ENCODE data around the gene KCNS3.

The KCNS3 gene

DNA sequence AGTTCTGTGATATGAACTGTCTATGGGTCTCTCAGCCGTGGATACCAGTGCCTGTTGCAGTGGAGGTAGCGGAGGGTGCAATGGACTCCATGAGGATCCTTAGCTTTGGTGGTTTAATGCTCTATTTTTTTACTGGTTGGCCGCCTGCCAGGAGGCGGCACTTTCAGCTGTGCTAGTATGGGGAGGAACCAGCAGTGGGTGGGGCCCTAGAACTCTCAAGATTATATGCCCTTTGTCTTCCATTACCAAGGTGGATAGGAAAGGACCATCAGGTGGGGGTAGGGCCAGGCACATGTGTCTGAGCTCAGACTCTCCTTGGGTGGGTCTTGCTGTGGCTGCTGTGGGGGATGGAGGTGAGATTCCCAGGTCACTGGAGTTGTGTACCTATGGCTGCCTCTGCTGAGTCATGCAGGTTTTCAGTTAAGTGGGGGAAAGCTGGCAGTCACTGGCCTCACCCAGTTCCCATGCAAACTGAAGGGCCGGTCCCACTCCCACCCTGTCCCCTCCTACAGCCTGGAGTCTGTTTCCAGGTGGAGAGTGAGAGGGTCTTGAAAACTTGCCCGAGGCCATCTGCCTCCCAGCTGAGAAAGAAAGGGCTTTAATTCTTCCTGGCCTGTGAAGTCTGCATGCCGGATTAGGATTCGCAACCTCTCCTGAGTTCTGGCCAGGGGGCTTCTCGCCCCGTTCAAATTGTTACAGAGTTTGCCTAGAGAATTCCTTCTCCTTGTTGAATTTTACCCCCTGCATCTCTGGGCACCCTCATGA lies 14.5 kb downstream of the KCNS3 start:
- no peak for DNase-seq (ENCODE audit: extremely low spot score)
- POLR2A ChIA-PET, result no interaction called here
- TF ChIP-seq TARDBP (IDR thresholded peaks at IDR 0.05) (no peak), NFRKB (IDR thresholded peaks at IDR 0.05) (no peak), SP1 (IDR thresholded peaks at IDR 0.05) (no peak), ARNT (IDR thresholded peaks at IDR 0.05) (no peak), HDGF (IDR thresholded peaks at IDR 0.05; ENCODE audit: borderline replicate concordance) (no peak), ZNF384 (IDR thresholded peaks at IDR 0.05) (no peak), FOXM1 (IDR thresholded peaks at IDR 0.05; ENCODE audit: borderline replicate concordance) (no peak), SUZ12 (IDR thresholded peaks at IDR 0.05) (no peak), ELF4 (IDR thresholded peaks at IDR 0.05) (no peak), BHLHE40 (IDR thresholded peaks at IDR 0.05; ENCODE audit: borderline replicate concordance) (no peak), FOXA1 (IDR thresholded peaks at IDR 0.05) (no peak), LEF1 (IDR thresholded peaks at IDR 0.05; ENCODE audit: borderline replicate concordance) (no peak), FOXK2 (IDR thresholded peaks at IDR 0.05) (no peak), CTBP1 (IDR thresholded peaks at IDR 0.05; ENCODE audit: borderline replicate concordance) (no peak), L3MBTL2 (conservative IDR thresholded peaks at IDR 0.05) (no peak)
- TF ChIP-seq, protein P1, sequence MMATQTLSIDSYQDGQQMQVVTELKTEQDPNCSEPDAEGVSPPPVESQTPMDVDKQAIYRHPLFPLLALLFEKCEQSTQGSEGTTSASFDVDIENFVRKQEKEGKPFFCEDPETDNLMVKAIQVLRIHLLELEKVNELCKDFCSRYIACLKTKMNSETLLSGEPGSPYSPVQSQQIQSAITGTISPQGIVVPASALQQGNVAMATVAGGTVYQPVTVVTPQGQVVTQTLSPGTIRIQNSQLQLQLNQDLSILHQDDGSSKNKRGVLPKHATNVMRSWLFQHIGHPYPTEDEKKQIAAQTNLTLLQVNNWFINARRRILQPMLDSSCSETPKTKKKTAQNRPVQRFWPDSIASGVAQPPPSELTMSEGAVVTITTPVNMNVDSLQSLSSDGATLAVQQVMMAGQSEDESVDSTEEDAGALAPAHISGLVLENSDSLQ (IDR thresholded peaks at IDR 0.05), result no peak
- CTCF ChIA-PET, result no interaction called here

DNA sequence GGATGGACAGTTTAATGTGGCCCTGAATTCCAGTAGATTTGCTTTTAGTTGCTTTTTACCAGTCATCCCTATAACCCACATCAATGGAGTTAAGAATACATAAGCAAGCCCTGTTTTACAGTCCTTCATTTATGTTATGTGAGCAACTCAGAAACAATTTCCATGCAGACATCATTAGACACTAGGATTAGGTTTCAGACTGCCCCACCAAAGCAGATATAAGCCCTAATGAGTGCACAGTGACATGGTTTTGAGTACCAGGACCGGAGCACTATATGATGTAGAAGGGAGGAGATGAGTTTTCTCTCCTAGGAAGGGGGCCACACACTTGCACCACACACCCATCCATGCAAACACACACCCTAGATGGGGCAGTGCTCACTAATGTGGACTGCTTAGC lies 15.5 kb downstream of the KCNS3 start:
- POLR2A ChIA-PET, result no interaction called here

DNA sequence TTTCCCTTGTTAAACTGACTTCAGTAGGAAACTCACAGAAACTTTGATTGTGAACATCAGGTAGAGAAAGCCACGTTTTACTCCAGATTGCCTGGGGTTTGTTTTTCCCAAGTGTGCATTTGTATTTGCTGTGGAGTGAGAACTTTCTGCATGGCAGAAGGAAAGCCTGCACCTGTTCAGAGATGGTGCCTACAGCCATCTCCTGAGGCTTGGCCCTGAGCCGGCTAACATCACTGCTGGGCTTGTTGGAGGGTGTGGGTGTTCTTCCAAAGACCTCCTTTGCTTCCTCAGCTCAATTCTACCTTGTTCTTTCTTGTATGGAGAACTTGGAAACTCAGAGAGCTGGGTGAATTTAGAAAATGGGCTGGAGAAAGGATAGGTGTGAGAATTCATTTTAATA lies 16.1 kb downstream of the KCNS3 start:
- CTCF ChIA-PET, result no interaction called here
- POLR2A ChIA-PET, result no interaction called here
- TF ChIP-seq, protein P1 (IDR thresholded peaks at IDR 0.05), result no peak
- TF ChIP-seq FOXK2 (IDR thresholded peaks at IDR 0.05) (no peak), CTBP1 (IDR thresholded peaks at IDR 0.05; ENCODE audit: borderline replicate concordance) (no peak), BHLHE40 (IDR thresholded peaks at IDR 0.05; ENCODE audit: borderline replicate concordance) (no peak), ELF4 (IDR thresholded peaks at IDR 0.05) (no peak), SUZ12 (IDR thresholded peaks at IDR 0.05) (no peak), SP1 (IDR thresholded peaks at IDR 0.05) (no peak), L3MBTL2 (conservative IDR thresholded peaks at IDR 0.05) (no peak), FOXM1 (IDR thresholded peaks at IDR 0.05; ENCODE audit: borderline replicate concordance) (no peak), HDGF (IDR thresholded peaks at IDR 0.05; ENCODE audit: borderline replicate concordance) (no peak), LEF1 (IDR thresholded peaks at IDR 0.05; ENCODE audit: borderline replicate concordance) (no peak), TARDBP (IDR thresholded peaks at IDR 0.05) (no peak)
- no peak for DNase-seq (ENCODE audit: extremely low spot score)

More for the DNA sequence above, 15.5 kb downstream of the KCNS3 start:
- no peak for DNase-seq (ENCODE audit: extremely low spot score)
- CTCF ChIA-PET, result no interaction called here
- TF ChIP-seq L3MBTL2 (conservative IDR thresholded peaks at IDR 0.05) (no peak), FOXM1 (IDR thresholded peaks at IDR 0.05; ENCODE audit: borderline replicate concordance) (no peak), BHLHE40 (IDR thresholded peaks at IDR 0.05; ENCODE audit: borderline replicate concordance) (no peak), TARDBP (IDR thresholded peaks at IDR 0.05) (no peak), CTBP1 (IDR thresholded peaks at IDR 0.05; ENCODE audit: borderline replicate concordance) (no peak), SUZ12 (IDR thresholded peaks at IDR 0.05) (no peak)
- TF ChIP-seq, protein P1 (IDR thresholded peaks at IDR 0.05), result no peak

DNA sequence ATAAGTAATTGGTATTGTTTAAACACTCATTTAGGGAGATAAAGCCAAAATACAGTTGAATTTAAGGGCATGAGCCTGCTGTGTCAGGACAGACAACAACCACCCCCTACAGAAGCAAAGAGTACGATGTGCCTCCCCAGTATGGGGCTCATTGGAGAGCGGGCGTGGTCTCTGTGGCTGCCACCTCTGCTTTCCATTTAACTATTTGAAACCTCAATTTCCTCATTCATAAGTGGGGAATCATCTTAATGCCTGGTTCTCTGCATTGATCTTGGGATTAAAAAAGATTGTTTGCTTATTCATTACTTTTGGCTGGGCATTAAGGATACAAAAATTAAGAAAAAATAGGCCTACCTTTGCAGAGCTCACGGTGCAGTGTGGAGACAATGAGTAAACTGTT lies 21.4 kb downstream of the KCNS3 start:
- TF ChIP-seq L3MBTL2 (conservative IDR thresholded peaks at IDR 0.05), result no peak
- no peak for TF ChIP-seq FOXK2 (IDR thresholded peaks at IDR 0.05)
- no peak for TF ChIP-seq SP1 (IDR thresholded peaks at IDR 0.05)
- TF ChIP-seq, protein P1 (IDR thresholded peaks at IDR 0.05), result no peak
- ChIA-PET CTCF (no interaction called here), POLR2A (no interaction called here)
- no peak for DNase-seq (ENCODE audit: extremely low spot score)

DNA sequence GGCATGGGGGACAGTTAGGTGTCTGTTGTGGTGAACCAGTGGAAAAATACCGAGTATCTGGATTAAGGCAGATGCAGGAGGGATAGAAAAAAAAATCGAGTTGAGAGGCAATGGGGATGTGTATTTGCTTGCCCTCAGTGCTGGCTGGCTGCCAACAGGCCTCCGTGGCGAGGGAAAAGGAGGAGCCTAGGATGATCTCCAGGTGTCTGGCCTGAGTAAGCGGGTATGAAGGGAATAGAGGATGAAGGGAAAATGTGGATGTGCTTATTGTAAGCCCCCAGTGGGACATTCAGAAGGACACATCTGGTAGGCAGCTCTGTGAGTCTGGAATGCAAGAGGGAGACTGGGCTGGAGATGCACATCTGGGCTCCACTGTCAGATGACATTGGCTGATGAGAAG lies 22.8 kb downstream of the KCNS3 start:
- DNase-seq (ENCODE audit: extremely low spot score), result no peak
- ChIA-PET POLR2A (no interaction called here), CTCF (no interaction called here)
- TF ChIP-seq, protein P1 (IDR thresholded peaks at IDR 0.05), result no peak
- TF ChIP-seq FOXK2 (IDR thresholded peaks at IDR 0.05), result no peak
- TF ChIP-seq ARNT (IDR thresholded peaks at IDR 0.05), result no peak
- no peak for TF ChIP-seq SP1 (IDR thresholded peaks at IDR 0.05)
- TF ChIP-seq TARDBP (IDR thresholded peaks at IDR 0.05), result no peak
- no peak for TF ChIP-seq FOXM1 (IDR thresholded peaks at IDR 0.05; ENCODE audit: borderline replicate concordance)
- TF ChIP-seq CTBP1 (IDR thresholded peaks at IDR 0.05; ENCODE audit: borderline replicate concordance), result no peak
- no peak for TF ChIP-seq ELF4 (IDR thresholded peaks at IDR 0.05)
- TF ChIP-seq LEF1 (IDR thresholded peaks at IDR 0.05; ENCODE audit: borderline replicate concordance), result no peak

Measured in HEK293T (cell line).